ENCODE measurements around the gene MRTO4.

The MRTO4 gene

DNA sequence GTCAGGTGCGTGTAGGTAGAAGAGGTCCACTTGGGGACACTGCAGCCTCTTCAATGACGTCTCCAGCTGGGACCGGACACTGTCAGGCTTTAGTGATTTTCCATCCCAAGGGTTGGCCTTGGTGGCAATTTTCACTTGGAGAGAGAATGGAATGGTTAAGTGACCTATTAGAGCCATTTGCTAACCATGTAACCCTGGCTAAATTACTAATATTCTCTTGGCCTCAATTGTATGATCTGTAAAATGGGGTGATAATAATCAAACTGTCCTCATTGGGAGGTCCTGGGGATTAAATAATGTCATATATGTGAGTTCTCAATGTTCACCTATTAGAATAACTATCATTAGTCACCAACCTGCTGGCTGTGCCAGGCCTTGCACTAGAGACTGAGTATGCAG, 56.9 kb downstream of the MRTO4 start:
- no peak for DNase-seq
- H3F3A ChIP-seq (ENCODE audit: insufficient read depth, low read length) = no peaks in the 10 kb centered on the region
- no peak overlapping the region for H3K27ac ChIP-seq (ENCODE audit: low read length)
- no peaks in the 10 kb centered on the region; the same call in none of the 2 replicates for H3K36me3 ChIP-seq (replicated peaks; ENCODE audit: insufficient read depth, low read length)
- no peak overlapping the region for H3K4me3 ChIP-seq (ENCODE audit: low read length)
- H3K9me2 ChIP-seq (replicated peaks; ENCODE audit: insufficient read depth, low read length) = no peaks in the 10 kb centered on the region
- H2AFZ ChIP-seq (ENCODE audit: low read length) = no peak overlapping the region
- no peaks in the 10 kb centered on the region for H3K27me3 ChIP-seq (replicated peaks; ENCODE audit: insufficient read depth, low read length)
- peaks cover 15% of the 10 kb centered on the region; the same call in 1 of the 2 replicates for H3K4me1 ChIP-seq (ENCODE audit: low read length)
- H3K9me3 ChIP-seq (replicated peaks; ENCODE audit: insufficient read depth, low read length) = no peaks in the 10 kb centered on the region
- no peak for TF ChIP-seq EZH2 (optimal IDR thresholded peaks at IDR 0.05; ENCODE audit: low read depth, low read length)
- no peak for TF ChIP-seq EZH2phosphoT487 (IDR thresholded peaks at IDR 0.05; ENCODE audit: low read length)
- TF ChIP-seq, protein P1, sequence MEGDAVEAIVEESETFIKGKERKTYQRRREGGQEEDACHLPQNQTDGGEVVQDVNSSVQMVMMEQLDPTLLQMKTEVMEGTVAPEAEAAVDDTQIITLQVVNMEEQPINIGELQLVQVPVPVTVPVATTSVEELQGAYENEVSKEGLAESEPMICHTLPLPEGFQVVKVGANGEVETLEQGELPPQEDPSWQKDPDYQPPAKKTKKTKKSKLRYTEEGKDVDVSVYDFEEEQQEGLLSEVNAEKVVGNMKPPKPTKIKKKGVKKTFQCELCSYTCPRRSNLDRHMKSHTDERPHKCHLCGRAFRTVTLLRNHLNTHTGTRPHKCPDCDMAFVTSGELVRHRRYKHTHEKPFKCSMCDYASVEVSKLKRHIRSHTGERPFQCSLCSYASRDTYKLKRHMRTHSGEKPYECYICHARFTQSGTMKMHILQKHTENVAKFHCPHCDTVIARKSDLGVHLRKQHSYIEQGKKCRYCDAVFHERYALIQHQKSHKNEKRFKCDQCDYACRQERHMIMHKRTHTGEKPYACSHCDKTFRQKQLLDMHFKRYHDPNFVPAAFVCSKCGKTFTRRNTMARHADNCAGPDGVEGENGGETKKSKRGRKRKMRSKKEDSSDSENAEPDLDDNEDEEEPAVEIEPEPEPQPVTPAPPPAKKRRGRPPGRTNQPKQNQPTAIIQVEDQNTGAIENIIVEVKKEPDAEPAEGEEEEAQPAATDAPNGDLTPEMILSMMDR (IDR thresholded peaks at IDR 0.05; ENCODE audit: low read length) = no peak
- H4K20me1 ChIP-seq (ENCODE audit: insufficient read depth, low read length) = no peaks in the 10 kb centered on the region
- H3K9ac ChIP-seq (ENCODE audit: low read length) = no peak overlapping the region
- H3K4me2 ChIP-seq (ENCODE audit: low read depth, low read length) = no peak overlapping the region
- H3K79me2 ChIP-seq (ENCODE audit: low read length) = peaks cover 16% of the 10 kb centered on the region

- peaks cover 16% of the 10 kb centered on the region for H3K79me2 ChIP-seq (ENCODE audit: low read length)
- DNase-seq = no peak
- H3K9ac ChIP-seq (ENCODE audit: low read length) = no peak overlapping the region
- no peak overlapping the region for H3K4me2 ChIP-seq (ENCODE audit: low read depth, low read length)
- TF ChIP-seq EZH2phosphoT487 (IDR thresholded peaks at IDR 0.05; ENCODE audit: low read length) = no peak
- TF ChIP-seq, protein P1 (IDR thresholded peaks at IDR 0.05; ENCODE audit: low read length) = no peak
- TF ChIP-seq EZH2 (optimal IDR thresholded peaks at IDR 0.05; ENCODE audit: low read depth, low read length) = no peak
- peaks cover 15% of the 10 kb centered on the region; the same call in 1 of the 2 replicates for H3K4me1 ChIP-seq (ENCODE audit: low read length)
- no peaks in the 10 kb centered on the region for H3K9me2 ChIP-seq (replicated peaks; ENCODE audit: insufficient read depth, low read length)
- no peak overlapping the region for H2AFZ ChIP-seq (ENCODE audit: low read length)
- H4K20me1 ChIP-seq (ENCODE audit: insufficient read depth, low read length) = no peaks in the 10 kb centered on the region
- H3K27me3 ChIP-seq (replicated peaks; ENCODE audit: insufficient read depth, low read length) = no peaks in the 10 kb centered on the region
- H3K27ac ChIP-seq (ENCODE audit: low read length) = no peak overlapping the region
- H3K36me3 ChIP-seq (replicated peaks; ENCODE audit: insufficient read depth, low read length) = no peaks in the 10 kb centered on the region; the same call in 1 of the 2 replicates
- H3F3A ChIP-seq (ENCODE audit: insufficient read depth, low read length) = no peaks in the 10 kb centered on the region
- H3K9me3 ChIP-seq (replicated peaks; ENCODE audit: insufficient read depth, low read length) = no peaks in the 10 kb centered on the region
- no peak overlapping the region for H3K4me3 ChIP-seq (ENCODE audit: low read length)
Observed at GRCh38 chr1:19309123-19309813, 57.7 kb downstream of the MRTO4 start.

Measured in MM.1S (cell line).